ENCODE measurements around the gene DNAJC18. TPM values are rescaled to one million over a fixed set of nuclear protein-coding genes. Genes with fewer than 3 reads are reported as not detected.

The DNAJC18 gene
- total and polyA plus RNA-seq, 12 donors, result 4.9 to 16.2 (median 8.8) TPM

GRCh38 chr5:139393497-139394122 lies 45.7 kb downstream of the DNAJC18 start:
- TF ChIP-seq POLR2A (IDR thresholded peaks at IDR 0.05) (peak in 1 of 2 donors; percentile 18), CTCF (IDR thresholded peaks at IDR 0.05) (no peak)
- peak overlapping the region in 4 of 5 donors; percentile 77 to 86 (median 84) for H3K27ac ChIP-seq
- no peak for DNase-seq
- intact Hi-C loops (cut with DNase I), result loop anchor here in 1 of 2 donors (5.0 kb wide), 1 partner anchor 46 kb away; no protein-coding TSS in a partner anchor
- peak overlapping the region in 3 of 4 donors; percentile 22 to 69 (median 42) for H3K4me3 ChIP-seq
- no peaks in the 10 kb centered on the region for H3K27me3 ChIP-seq
- H3K36me3 ChIP-seq (replicated peaks in 1 of 2), result no peaks in the 10 kb centered on the region
- peaks cover 30 to 38% of the 10 kb centered on the region in 2 donors for H3K4me1 ChIP-seq (replicated peaks in 1 of 2)
- 7 to 13% (median 11%) methylated on average over 8 to 49 of the region's 49 CpGs for WGBS, 4 donors
- no peaks in the 10 kb centered on the region for H3K9me3 ChIP-seq (replicated peaks in 1 of 3)

DNA sequence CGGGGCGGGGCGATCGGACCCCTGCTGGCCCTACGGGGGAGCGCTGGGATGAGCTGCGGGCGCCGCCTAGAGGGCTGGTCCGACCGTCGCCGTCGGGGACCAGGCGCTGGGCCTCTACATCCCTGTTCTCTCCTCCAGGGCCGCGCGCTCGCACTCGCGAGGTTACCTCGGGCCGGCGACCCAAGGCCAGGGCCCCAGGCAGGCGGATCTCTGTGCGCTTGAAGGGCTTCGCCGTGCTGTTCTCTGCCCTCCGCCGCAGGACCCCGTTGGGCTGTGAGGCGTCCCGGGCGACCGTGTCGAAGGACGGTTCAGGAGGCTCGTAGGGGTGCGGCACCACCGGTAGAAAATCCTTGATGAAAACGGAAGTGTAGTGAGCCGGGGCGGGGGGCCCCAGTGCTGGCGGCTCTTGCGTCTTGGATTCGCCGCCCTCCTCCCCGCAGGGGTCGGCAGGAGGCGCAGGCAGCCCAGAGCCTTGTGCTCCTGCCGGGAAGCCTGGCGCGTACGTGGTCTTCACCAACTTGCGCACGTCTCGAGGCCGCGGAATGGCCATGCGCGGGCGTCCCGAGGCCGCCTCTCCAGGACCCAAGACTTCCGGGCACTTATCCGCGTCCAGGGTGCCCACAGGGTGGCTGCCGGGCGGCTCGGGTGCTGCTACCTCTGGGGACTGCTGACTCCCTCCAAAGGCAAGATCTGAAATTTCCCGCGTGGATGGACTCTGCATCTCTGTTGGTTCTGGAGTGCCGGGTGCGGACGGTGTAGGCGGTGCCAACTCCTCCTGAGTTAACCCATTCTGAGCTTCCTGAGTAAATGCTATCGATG lies 46.4 kb downstream of the DNAJC18 start:
- peak; percentile 61 to 88 (median 76) for DNase-seq
- peak overlapping the region in 3 of 5 donors; percentile 11 to 26 (median 21) for H3K27ac ChIP-seq
- intact Hi-C loops (cut with DNase I), result loop anchor here in 1 of 2 donors (5.0 kb wide), 1 partner anchor 46 kb away; no protein-coding TSS in a partner anchor
- no peaks in the 10 kb centered on the region for H3K36me3 ChIP-seq (replicated peaks in 1 of 2)
- no peaks in the 10 kb centered on the region for H3K27me3 ChIP-seq
- peaks cover 30 to 40% of the 10 kb centered on the region in 2 donors for H3K4me1 ChIP-seq (replicated peaks in 1 of 2)
- H3K4me3 ChIP-seq, result peak overlapping the region in 3 of 4 donors; percentile 22 to 69 (median 42)
- TF ChIP-seq CTCF (IDR thresholded peaks at IDR 0.05), result peak in 5 of 6 experiments; percentile 38 to 59 (median 44)
- no peak for TF ChIP-seq POLR2A (IDR thresholded peaks at IDR 0.05)
- WGBS, 4 donors, result 5 to 8% (median 6%) methylated on average over 27 to 77 of the region's 77 CpGs; no CpG with 5 or more reads in 1 of the 4 donors
- H3K9me3 ChIP-seq (replicated peaks in 1 of 3), result no peaks in the 10 kb centered on the region

DNA sequence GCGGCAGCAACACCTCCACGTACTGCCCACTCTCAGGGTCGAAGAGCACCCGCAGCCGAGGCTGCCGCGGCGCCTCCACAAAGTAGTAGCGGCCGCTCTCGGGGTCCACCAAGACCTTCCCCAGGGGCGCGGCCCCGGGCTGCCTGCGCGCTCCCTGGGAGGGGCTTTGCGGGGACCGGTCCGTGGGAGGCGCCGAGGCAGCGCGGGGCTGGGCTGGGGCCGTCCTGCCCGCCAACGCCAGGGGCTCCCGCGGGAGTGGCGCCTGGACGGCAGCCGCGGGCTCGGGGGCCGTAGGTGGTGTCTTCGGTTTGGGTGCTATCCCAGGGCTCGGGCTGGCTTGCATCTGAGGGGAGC lies 47.0 kb downstream of the DNAJC18 start:
- no peaks in the 10 kb centered on the region for H3K9me3 ChIP-seq (replicated peaks in 1 of 3)
- intact Hi-C loops (cut with DNase I), result loop anchor here in 1 of 2 donors (5.0 kb wide), 1 partner anchor 45 kb away; no protein-coding TSS in a partner anchor
- no peaks in the 10 kb centered on the region for H3K36me3 ChIP-seq (replicated peaks in 1 of 2)
- H3K4me3 ChIP-seq, result peak overlapping the region in 1 of 4 donors; percentile 69
- TF ChIP-seq POLR2A (IDR thresholded peaks at IDR 0.05) (no peak), CTCF (IDR thresholded peaks at IDR 0.05) (no peak)
- WGBS, 4 donors, result 27 to 35% (median 29%) methylated on average over 4 to 36 of the region's 36 CpGs
- H3K27me3 ChIP-seq, result no peaks in the 10 kb centered on the region
- peaks cover 30 to 40% of the 10 kb centered on the region in 2 donors for H3K4me1 ChIP-seq (replicated peaks in 1 of 2)
- H3K27ac ChIP-seq, result no peak overlapping the region
- no peak for DNase-seq
